ENCODE measurements around the gene TMEM130.

Gene TMEM130

GRCh38 chr7:98797150-98797549 is 72.7 kb downstream of the TMEM130 start:
- H3K27ac ChIP-seq (ENCODE audit: low read length): no peak overlapping the region
- no peak overlapping the region for H3K9ac ChIP-seq (ENCODE audit: low read depth, low read length)
- H3K9me3 ChIP-seq (ENCODE audit: insufficient read depth, low read length, severe bottlenecking): peaks cover 2% of the 10 kb centered on the region

More at GRCh38 chr7:98797150-98797549, 72.7 kb downstream of the TMEM130 start:
- H3K4me1 ChIP-seq (ENCODE audit: insufficient read depth, low read length): no peaks in the 10 kb centered on the region
- H3K36me3 ChIP-seq (ENCODE audit: insufficient read depth, low read length): no peaks in the 10 kb centered on the region
- no peak overlapping the region for H2AFZ ChIP-seq (ENCODE audit: low read depth, low read length)
- DNase-seq (no peak), ATAC-seq (ENCODE audit: insufficient read depth, low read depth) (no peak)
- no peaks in the 10 kb centered on the region for H3K79me2 ChIP-seq (ENCODE audit: insufficient read depth, low read length)
- TF ChIP-seq CTCF (IDR thresholded peaks at IDR 0.05; ENCODE audit: borderline replicate concordance, extremely low read depth, low read length, poor library complexity, severe bottlenecking) (no peak), EZH2 (IDR thresholded peaks at IDR 0.05; ENCODE audit: borderline replicate concordance, low read depth, low read length, severe bottlenecking) (no peak)
- no peak overlapping the region for H3K4me2 ChIP-seq (ENCODE audit: insufficient read depth, low read length)
- H4K20me1 ChIP-seq (ENCODE audit: insufficient read depth, low read length): no peaks in the 10 kb centered on the region
- H3K4me3 ChIP-seq (ENCODE audit: low read depth in 1 of 2, low read length in 2 of 2): no peak overlapping the region
- no peaks in the 10 kb centered on the region for H3K27me3 ChIP-seq (ENCODE audit: insufficient read depth, low read length, poor library complexity)

All from DND-41 (cell line).